Activated CD8-positive, alpha-beta T cell treated with anti-CD3 and anti-CD28 coated beads for 36 hours (primary cell): Measurements from ENCODE around the gene SBF1. TPM values are rescaled to one million over a fixed set of nuclear protein-coding genes. Genes with fewer than 3 reads are reported as not detected.

ENCODE experiments used
- ATAC-seq: fragments of 200-7000 bp; cut with Tn5 transposase; one replicate; pipeline ENCODE4 v1.10.0; 2021; ENCODE audit warnings: mild to moderate bottlenecking, moderate library complexity
- CTCF ChIA-PET: fragments of 350-600 bp; sonication (Branson Sonifier 250); formaldehyde crosslinking; loops from one replicate; lab custom pipeline; 2021; ENCODE audit warnings: antibody characterized with exemption; lab: Charles Lee
- POLR2A ChIA-PET: fragments of 350-600 bp; sonication (Branson Sonifier 250); formaldehyde crosslinking; loops from one replicate; lab custom pipeline; 2021; ENCODE audit warnings: antibody characterized with exemption; lab: Charles Lee
- DNase-seq: peaks from one replicate; pipeline ENCODE4 v3.0.0-alpha.2; 2020
- H3K27ac Mint-ChIP-seq: one replicate; pipeline ENCODE4 v1.8.0; 2021; ENCODE audit warnings: mild to moderate bottlenecking, mixed read lengths
- H3K27me3 Mint-ChIP-seq: one replicate; pipeline ENCODE4 v1.8.0; 2021; ENCODE audit warnings: mixed read lengths
- H3K36me3 Mint-ChIP-seq: one replicate; pipeline ENCODE4 v1.8.0; 2021; ENCODE audit warnings: low read depth, mixed read lengths
- H3K4me1 Mint-ChIP-seq: one replicate; pipeline ENCODE4 v1.8.0; 2021; ENCODE audit warnings: low read depth, mixed read lengths
- H3K4me3 Mint-ChIP-seq: one replicate; pipeline ENCODE4 v1.8.0; 2021; ENCODE audit warnings: mild to moderate bottlenecking, moderate library complexity, mixed read lengths
- H3K9me3 Mint-ChIP-seq: one replicate; pipeline ENCODE4 v1.8.0; 2021; ENCODE audit warnings: mixed read lengths
- CTCF ChIP-seq: fragments of 200-600 bp; IDR thresholded peaks from one replicate; pipeline ENCODE4 v1.8.0; 2022; ENCODE audit warnings: antibody characterized with exemption, mild to moderate bottlenecking
- intact Hi-C: fragments of 100-400 bp; cut with micrococcal nuclease; formaldehyde crosslinking; loops from one replicate; pipeline ENCODE4 v1.10.0; 2022
- total RNA-seq, 2 experiments: library from RNA; stranded (reverse); gene quantifications; one replicate each; pipeline ENCODE4 v1.2.3, GENCODE V29; 2021

Gene SBF1
- total RNA-seq, 2 experiments from 2014 or later, result 120 TPM

GRCh38 chr22:50506611-50507420 is 32.0 kb upstream of the SBF1 start:
- ATAC-seq (no peak), DNase-seq (no peak)
- POLR2A ChIA-PET, result interaction anchor here (1.1 to 8.0 kb wide), 5 partner anchors 17 to 72 kb away, joined by 4 to 111 read pairs (median 7); partner anchors contain the start of genes CPT1B and SCO2
- H3K9me3 Mint-ChIP-seq, result no peaks in the 10 kb centered on the region
- H3K27ac Mint-ChIP-seq, result peak overlapping the region; percentile 88
- CTCF ChIA-PET, result interaction anchor here (0.9 to 9.9 kb wide), 5 partner anchors 8 to 114 kb away, joined by 5 to 80 read pairs (median 10); partner anchors contain the start of gene SCO2
- H3K4me1 Mint-ChIP-seq, result peaks cover 12% of the 10 kb centered on the region
- H3K4me3 Mint-ChIP-seq, result peak overlapping the region; percentile 98
- peaks cover 14% of the 10 kb centered on the region for H3K36me3 Mint-ChIP-seq
- intact Hi-C loops, result no loop called here
- TF ChIP-seq CTCF, result no peak
- H3K27me3 Mint-ChIP-seq, result no peaks in the 10 kb centered on the region

- DNase-seq, result no peak
- Mint-ChIP-seq H3K27ac (no peak overlapping the region), H3K9me3 (no peaks in the 10 kb centered on the region), H3K27me3 (no peaks in the 10 kb centered on the region), H3K4me1 (peaks cover 12% of the 10 kb centered on the region), H3K36me3 (peaks cover 14% of the 10 kb centered on the region), H3K4me3 (peak overlapping the region; percentile 98)
- TF ChIP-seq CTCF, result no peak
- POLR2A ChIA-PET, result interaction anchor here (8.0 kb wide), 1 partner anchor 18 kb away, joined by 111 read pairs; the partner anchor contains the start of gene SCO2
- ATAC-seq, result no peak
- intact Hi-C loops, result no loop called here
- CTCF ChIA-PET, result interaction anchor here (0.9 to 9.9 kb wide), 4 partner anchors 8 to 115 kb away, joined by 5 to 80 read pairs (median 8); partner anchors contain the start of gene SCO2
These were observed 31.2 kb upstream of the SBF1 start for GRCh38 chr22:50505776-50506610.

- POLR2A ChIA-PET, result interaction anchor here (8.0 kb wide), 1 partner anchor 19 kb away, joined by 111 read pairs; the partner anchor contains the start of gene SCO2
- H3K4me1 Mint-ChIP-seq, result peaks cover 10% of the 10 kb centered on the region
- H3K4me3 Mint-ChIP-seq, result peak overlapping the region; percentile 31
- ATAC-seq, result no peak
- intact Hi-C loops, result no loop called here
- no peaks in the 10 kb centered on the region for H3K27me3 Mint-ChIP-seq
- CTCF ChIA-PET, result interaction anchor here (0.8 to 9.9 kb wide), 4 partner anchors 18 to 116 kb away, joined by 3 to 80 read pairs (median 8); partner anchors contain the start of gene SCO2
- no peak overlapping the region for H3K27ac Mint-ChIP-seq
- H3K36me3 Mint-ChIP-seq, result peaks cover 14% of the 10 kb centered on the region
- no peak for DNase-seq
- TF ChIP-seq CTCF, result no peak
- no peaks in the 10 kb centered on the region for H3K9me3 Mint-ChIP-seq
These were observed 30.5 kb upstream of the SBF1 start for GRCh38 chr22:50505276-50505775.

- peaks cover 9% of the 10 kb centered on the region for H3K4me1 Mint-ChIP-seq
- ChIA-PET POLR2A (no interaction called here), CTCF (interaction anchor here (0.8 to 9.9 kb wide), 3 partner anchors 17 to 116 kb away, joined by 3 to 80 read pairs (median 10); partner anchors contain the start of gene SCO2)
- ATAC-seq, result no peak
- H3K9me3 Mint-ChIP-seq, result no peaks in the 10 kb centered on the region
- DNase-seq, result no peak
- H3K4me3 Mint-ChIP-seq, result no peak overlapping the region
- no peaks in the 10 kb centered on the region for H3K27me3 Mint-ChIP-seq
- H3K36me3 Mint-ChIP-seq, result peaks cover 13% of the 10 kb centered on the region
- no peak for TF ChIP-seq CTCF
- intact Hi-C loops, result no loop called here
- no peak overlapping the region for H3K27ac Mint-ChIP-seq
These were observed 29.8 kb upstream of the SBF1 start for GRCh38 chr22:50504369-50505211.
